NCI-H1436 treated with DMSO at 0.1 percent for 48 hours (cell line): ENCODE results near the gene PRTFDC1.

Experiments used
- DNase-seq: peaks from one replicate; lab custom pipeline; 2025; lab: John Stamatoyannopoulos, UW

The PRTFDC1 gene

GRCh38 chr10:24872049-24872789 lies 80.2 kb downstream of the PRTFDC1 start:
- DNase-seq, result no peak

DNA sequence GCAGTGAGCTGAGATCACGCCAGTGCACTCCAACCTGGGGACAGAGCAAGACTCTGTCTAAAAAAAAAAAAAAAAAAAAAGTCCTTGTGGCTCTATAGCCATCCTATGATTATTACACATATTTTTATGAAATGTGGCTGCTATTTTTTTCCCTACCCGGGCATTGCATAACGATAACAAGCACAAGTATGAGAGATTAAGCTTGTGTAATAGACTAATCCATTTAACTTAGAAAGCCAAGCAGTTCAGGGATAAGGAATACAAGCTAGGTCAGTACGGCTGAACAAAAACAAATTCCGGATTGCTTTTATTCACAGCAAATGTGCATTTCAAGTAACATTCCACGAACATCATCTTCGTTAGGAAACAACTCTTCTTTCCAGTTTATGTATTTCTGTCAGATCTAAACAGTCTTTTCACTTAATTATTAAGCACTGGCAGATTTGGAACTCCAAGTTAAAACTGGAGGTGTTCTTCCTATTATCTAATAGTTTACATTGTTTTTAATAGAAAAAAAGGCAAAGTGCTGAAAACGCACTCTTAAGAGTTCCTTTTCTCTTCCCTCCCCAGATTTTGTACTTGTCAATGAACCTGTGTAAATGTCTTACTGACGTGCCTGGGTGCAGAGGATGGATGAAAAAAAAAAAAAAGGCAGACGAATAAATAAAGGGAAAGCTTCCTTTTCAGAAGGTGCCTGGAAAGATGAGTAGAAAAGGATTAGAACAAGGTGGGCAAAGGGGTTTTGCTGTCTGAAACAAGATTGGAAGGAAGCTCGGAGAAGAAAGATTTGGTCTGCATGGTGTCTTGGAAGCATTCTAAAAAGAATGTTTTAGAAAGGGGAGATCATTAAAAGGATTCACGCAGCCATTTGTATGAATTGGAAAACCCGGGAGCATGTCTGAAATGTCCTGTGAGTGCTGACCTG lies 81.1 kb downstream of the PRTFDC1 start:
- no peak for DNase-seq

DNA sequence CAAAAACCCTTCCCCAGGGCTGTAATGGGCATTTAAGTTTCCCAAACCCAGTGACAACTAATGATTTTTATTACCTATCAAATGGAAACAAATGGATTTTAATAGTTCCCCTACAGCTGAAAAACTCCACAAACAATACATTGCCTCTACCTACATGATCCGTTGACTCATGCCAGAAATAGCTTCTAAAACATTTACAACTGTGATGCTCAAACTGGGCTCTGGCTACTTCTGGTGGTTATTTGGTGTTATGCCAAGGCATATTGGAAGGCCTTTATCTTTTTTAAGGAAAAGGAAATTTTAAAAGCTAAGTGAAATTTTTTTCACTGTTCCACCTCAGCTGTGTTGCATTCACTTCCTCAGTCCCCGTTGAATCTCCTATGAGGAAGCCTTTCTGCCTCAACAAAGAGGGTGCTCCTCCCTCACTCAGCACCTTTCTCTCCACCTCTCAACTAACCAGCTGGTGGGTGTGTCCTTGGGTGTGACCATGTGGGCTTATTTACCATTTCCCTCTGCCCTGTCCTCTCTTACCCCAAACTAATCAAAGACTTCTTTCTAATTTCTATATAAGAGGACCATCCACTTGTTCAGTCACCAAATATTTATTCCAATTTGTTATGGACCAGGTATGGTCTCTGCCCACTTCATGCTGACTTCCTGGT lies 82.9 kb downstream of the PRTFDC1 start:
- DNase-seq, result no peak

- peak; percentile 71 for DNase-seq
Measured at GRCh38 chr10:24866604-24867583, 85.5 kb downstream of the PRTFDC1 start.

DNA sequence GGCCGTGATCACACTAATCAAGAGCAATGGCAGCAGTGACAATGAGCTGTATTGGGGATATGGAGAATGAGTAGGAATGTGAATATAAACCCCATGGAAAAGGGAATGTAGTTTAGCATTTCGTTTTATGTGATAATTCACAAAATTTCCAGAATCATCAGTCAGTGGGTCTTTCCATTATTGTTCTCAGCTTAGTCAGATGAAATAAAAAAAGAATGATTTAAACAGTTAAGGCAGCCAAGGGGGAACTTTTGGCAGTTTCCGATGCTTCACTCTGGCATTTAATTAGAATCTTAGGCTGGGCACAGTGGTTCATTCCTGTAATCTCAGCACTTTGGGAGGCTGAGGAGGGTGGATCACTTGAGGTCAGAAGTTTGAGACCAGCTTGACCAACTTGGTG lies 86.6 kb downstream of the PRTFDC1 start:
- DNase-seq, result no peak

GRCh38 chr10:24862589-24862988 lies 89.8 kb downstream of the PRTFDC1 start:
- DNase-seq, result no peak

- no peak for DNase-seq
Measured at GRCh38 chr10:24858288-24859270, 93.8 kb downstream of the PRTFDC1 start.

DNA sequence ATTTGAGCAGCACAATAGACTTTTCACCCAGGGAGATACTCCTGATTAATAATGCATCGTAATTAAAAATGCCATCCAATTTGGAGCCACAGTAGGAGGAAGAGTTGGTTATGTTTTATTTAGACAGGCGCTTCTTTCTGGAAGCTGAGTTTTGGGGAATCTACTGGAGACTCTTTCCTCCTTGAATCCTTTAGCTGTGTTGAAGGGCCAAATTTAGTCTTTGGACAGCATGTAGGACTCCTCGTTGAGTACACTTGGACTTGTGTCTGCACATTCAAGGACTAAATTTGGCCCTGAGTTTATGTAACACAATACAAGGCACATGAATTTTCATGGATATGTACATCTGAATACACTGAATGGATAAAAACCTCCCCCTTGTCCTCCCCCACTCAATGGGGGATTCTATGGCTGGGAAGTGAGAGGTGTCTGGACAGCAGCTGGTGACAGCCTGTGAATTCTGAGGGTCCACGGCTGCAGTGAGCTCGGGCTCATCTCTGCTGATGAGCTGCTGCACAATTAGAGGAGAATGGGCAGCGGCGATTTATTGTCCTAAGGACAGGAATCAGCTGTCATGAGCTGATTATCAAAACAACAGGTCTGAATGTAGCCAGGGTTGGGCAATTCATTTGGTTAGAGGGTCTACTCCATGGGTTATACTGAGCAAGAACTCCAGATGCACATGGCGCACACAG lies 95.2 kb downstream of the PRTFDC1 start:
- DNase-seq, result no peak

- DNase-seq, result no peak
Measured at GRCh38 chr10:24854256-24854655, 98.2 kb downstream of the PRTFDC1 start.

DNA sequence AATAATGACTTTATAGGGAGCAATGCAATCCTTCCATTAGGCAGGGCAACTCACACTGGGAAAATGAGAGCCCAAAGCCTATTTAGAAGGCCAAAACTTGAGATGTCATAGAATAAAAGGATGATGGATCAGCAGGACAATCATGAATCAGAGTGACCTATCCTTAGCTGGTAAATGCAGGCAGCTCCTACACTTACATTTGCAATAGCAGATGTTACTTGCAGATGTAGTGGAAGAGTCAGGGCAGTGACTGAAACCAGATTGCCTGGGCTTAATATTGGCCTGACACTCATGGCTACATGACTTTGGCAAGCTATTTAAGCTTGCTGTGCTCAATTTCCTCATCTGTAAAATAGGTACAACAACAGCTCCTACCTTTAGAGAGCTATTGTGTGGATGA lies 98.7 kb downstream of the PRTFDC1 start:
- no peak for DNase-seq

- peak; percentile 88 for DNase-seq
Measured at GRCh38 chr10:24851629-24852028, 100.8 kb downstream of the PRTFDC1 start.

DNA sequence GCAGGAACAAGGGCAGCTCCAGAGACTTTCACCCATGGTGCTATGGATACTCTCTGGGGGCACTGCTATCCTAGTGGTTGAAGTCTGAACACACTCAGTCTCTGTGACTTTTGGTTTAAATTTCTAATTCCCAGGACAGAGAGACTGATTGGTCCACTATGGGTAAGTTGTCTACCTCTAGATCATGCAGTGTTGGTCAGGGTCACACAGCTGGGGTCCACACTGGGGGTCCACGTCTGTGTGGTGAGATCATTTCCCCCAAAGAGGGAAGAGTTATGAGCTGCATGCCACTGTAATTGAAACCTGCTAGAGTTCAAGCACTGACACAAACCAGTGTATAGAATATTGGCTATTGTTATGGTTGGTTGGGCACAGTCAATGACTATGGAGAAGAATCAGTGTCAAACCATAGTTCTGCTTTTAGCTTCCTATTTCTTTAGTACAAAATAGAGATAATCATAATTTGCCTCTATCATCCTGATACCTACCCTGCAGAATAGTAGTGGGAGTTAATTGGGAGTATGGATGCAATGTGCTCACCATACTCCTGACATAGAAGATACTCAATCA lies 101.6 kb downstream of the PRTFDC1 start:
- no peak for DNase-seq

DNA sequence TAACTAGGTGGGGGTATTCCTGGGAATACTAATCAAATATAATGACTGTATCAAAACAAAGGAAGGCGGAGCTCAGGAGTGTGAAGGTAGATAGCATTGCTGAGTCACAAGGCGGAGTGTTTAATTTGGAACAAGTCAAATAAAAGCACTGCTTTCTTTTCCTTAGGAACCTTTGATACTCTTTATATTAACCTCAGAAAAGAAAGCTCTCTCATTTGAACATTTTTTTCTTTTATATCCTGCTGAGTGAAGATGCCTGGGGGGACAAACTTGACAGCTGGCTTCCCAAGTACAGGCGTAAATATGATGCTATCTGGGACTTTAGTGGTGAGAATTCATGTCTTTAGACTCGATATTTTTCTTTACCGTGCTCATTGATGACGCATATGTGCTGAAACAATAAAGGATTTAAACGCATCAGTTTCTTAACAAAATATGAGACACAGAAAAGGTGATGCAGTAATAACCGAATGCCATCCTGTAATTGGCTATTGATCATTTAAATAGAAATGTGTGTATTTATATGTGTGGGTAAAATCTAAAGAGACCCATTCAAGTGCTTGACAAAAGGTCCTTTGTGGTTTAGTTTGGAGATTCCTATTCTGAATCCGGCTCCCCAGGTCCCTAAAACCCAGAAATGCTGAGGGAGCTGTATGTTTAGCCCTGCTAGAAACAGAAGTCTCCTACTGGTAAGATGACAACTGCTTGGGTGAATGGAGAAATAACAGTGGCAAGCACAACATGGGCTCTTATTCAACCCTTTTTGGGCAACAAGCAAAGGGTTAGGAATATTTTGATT lies 102.7 kb downstream of the PRTFDC1 start:
- peak; percentile 30 for DNase-seq

- DNase-seq, result peak; percentile 50
Measured at GRCh38 chr10:24849051-24849450, 103.4 kb downstream of the PRTFDC1 start.

DNA sequence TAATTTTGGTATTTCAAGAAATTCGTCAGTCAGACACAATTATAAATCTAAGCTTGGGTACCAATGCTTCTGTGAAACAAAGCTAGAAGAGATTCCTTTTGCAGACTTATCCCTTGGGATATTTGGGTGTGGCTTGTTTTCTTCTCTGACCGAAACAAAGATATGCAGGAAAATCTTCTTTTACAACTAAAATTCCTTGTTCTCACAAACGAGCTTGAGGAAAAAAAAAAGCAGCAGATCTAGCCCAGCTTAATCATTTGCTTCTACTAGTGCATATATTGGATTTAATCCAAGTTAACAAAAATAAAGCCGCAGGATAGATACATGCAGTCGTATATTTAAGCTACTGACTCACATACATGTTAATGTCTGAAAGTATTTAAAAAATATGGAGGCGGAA lies 104.2 kb downstream of the PRTFDC1 start:
- DNase-seq, result no peak

GRCh38 chr10:24847112-24848070 lies 105.0 kb downstream of the PRTFDC1 start:
- no peak for DNase-seq

GRCh38 chr10:24844742-24845141 lies 107.7 kb downstream of the PRTFDC1 start:
- no peak for DNase-seq
